PFSK-1 (cell line): ENCODE measurements around the gene ZNF687.

Source experiments
- FOXP2 ChIP-seq: optimal IDR thresholded peaks from 2 replicates; pipeline ENCODE3; 2011; ENCODE audit warnings: borderline replicate concordance, control low read depth, inconsistent platforms; ENCODE audit not compliant: insufficient read depth; ENCODE audit errors: extremely low read length, extremely low read depth
- POLR2AphosphoS5 ChIP-seq: IDR thresholded peaks from 2 replicates; pipeline ENCODE4 v1.6.1; 2012; ENCODE audit warnings: low read depth, mild to moderate bottlenecking, control low read depth, low read length, moderate library complexity
- REST ChIP-seq, 2 experiments: IDR thresholded peaks; 2 replicates each; pipeline versions ENCODE4 v1.6.1 to v1.8.0; 2011 to 2012; ENCODE audit warnings: low read depth in 2 of 2, low read length in 2 of 2, control low read depth in 1 of 2, inconsistent platforms in 1 of 2, mild to moderate bottlenecking in 1 of 2, moderate library complexity in 1 of 2; ENCODE audit not compliant: insufficient read depth in 1 of 2
- SIN3A ChIP-seq: IDR thresholded peaks from 2 replicates; pipeline ENCODE4 v1.6.1; 2012; ENCODE audit warnings: mild to moderate bottlenecking, low read length, moderate library complexity, borderline replicate concordance; ENCODE audit not compliant: insufficient read depth
- TAF1 ChIP-seq: IDR thresholded peaks from 2 replicates; pipeline ENCODE4 v1.6.1; 2012; ENCODE audit warnings: low read length, control low read depth, borderline replicate concordance; ENCODE audit not compliant: insufficient read depth

The ZNF687 gene

GRCh38 chr1:151287767-151288500 lies 5.8 kb downstream of the ZNF687 start:
- TF ChIP-seq POLR2AphosphoS5 = 0 out of 2 replicates have a peak, but pooled peaks have one; percentile 8
- TF ChIP-seq REST (IDR thresholded peaks at IDR 0.05; ENCODE audit: insufficient read depth in 1 of 2, low read depth in 2 of 2, low read length in 2 of 2) = no peak
- no peak for TF ChIP-seq TAF1

- TF ChIP-seq TAF1 = no peak
- TF ChIP-seq FOXP2 = no peak
- TF ChIP-seq SIN3A = no peak
- TF ChIP-seq REST (IDR thresholded peaks at IDR 0.05; ENCODE audit: insufficient read depth in 1 of 2, low read depth in 2 of 2, low read length in 2 of 2) = no peak
- TF ChIP-seq POLR2AphosphoS5 = no peak
These were observed 6.4 kb downstream of the ZNF687 start for GRCh38 chr1:151288502-151288901.

GRCh38 chr1:151289080-151289935 lies 7.2 kb downstream of the ZNF687 start:
- TF ChIP-seq TAF1 = no peak
- TF ChIP-seq REST (IDR thresholded peaks at IDR 0.05; ENCODE audit: insufficient read depth in 1 of 2, low read depth in 2 of 2, low read length in 2 of 2) = no peak
- no peak for TF ChIP-seq POLR2AphosphoS5
- no peak for TF ChIP-seq FOXP2
- no peak for TF ChIP-seq SIN3A

- TF ChIP-seq REST (IDR thresholded peaks at IDR 0.05; ENCODE audit: insufficient read depth in 1 of 2, low read depth in 2 of 2, low read length in 2 of 2) = no peak
- TF ChIP-seq POLR2AphosphoS5 = no peak; the same call in 1 of the 2 replicates
- no peak for TF ChIP-seq SIN3A
- no peak for TF ChIP-seq TAF1
- no peak for TF ChIP-seq FOXP2
These were observed 8.1 kb downstream of the ZNF687 start for GRCh38 chr1:151289991-151290708.
